Neural progenitor cell (in vitro differentiated cells): Measurements from ENCODE around the gene NARF. TPM values are rescaled to one million over a fixed set of nuclear protein-coding genes. Genes with fewer than 3 reads are reported as not detected.

ENCODE experiments used
- DNase-seq: peaks from one replicate; pipeline ENCODE4 v3.0.0-alpha.2; 2016; ENCODE audit warnings: low spot score
- H2AFZ ChIP-seq: fragments of 200-600 bp; sonication (generic); replicated peaks from 2 replicates; pipeline ENCODE4 v1.6.1; 2016; ENCODE audit warnings: antibody characterized with exemption
- H3F3A ChIP-seq: fragments of 200-600 bp; sonication (generic); 2 replicates; pipeline ENCODE4 v1.6.1; 2016; ENCODE audit warnings: antibody characterized with exemption, low read depth
- H3K27ac ChIP-seq: fragments of 200-600 bp; sonication (generic); 2 replicates; pipeline ENCODE4 v1.5.1; 2016; ENCODE audit warnings: mild to moderate bottlenecking
- H3K27me3 ChIP-seq: fragments of 200-600 bp; sonication (generic); 2 replicates; pipeline ENCODE4 v1.6.1; 2016; ENCODE audit warnings: mild to moderate bottlenecking, moderate library complexity
- H3K36me3 ChIP-seq: fragments of 200-600 bp; sonication (generic); 2 replicates; pipeline ENCODE4 v1.5.1; 2016
- H3K4me1 ChIP-seq: fragments of 200-600 bp; sonication (generic); 2 replicates; pipeline ENCODE4 v1.6.1; 2016; ENCODE audit warnings: mixed run types
- H3K4me2 ChIP-seq: fragments of 200-600 bp; sonication (generic); 2 replicates; pipeline ENCODE4 v1.6.1; 2016
- H3K4me3 ChIP-seq: fragments of 200-600 bp; sonication (generic); 2 replicates; pipeline ENCODE4 v1.5.1; 2016
- H3K79me2 ChIP-seq: fragments of 200-600 bp; sonication (generic); 2 replicates; pipeline ENCODE4 v1.6.1; 2016; ENCODE audit warnings: low read depth
- H3K9ac ChIP-seq: fragments of 200-600 bp; sonication (generic); 2 replicates; pipeline ENCODE4 v1.6.1; 2016
- H3K9me3 ChIP-seq: fragments of 200-600 bp; sonication (generic); 2 replicates; pipeline ENCODE4 v1.5.1; 2016; ENCODE audit warnings: low read depth
- H4K20me1 ChIP-seq: fragments of 200-600 bp; sonication (generic); 2 replicates; pipeline ENCODE4 v1.6.1; 2016; ENCODE audit warnings: low read depth
- H3K27ac Mint-ChIP-seq: 3 replicates; pipeline ENCODE4 v1.8.0; 2021; ENCODE audit warnings: mixed read lengths
- H3K27me3 Mint-ChIP-seq: 2 replicates; pipeline ENCODE4 v1.8.0; 2022; ENCODE audit warnings: low read depth, mild to moderate bottlenecking, inconsistent platforms, moderate library complexity, mixed read lengths; ENCODE audit not compliant: insufficient read depth
- H3K36me3 Mint-ChIP-seq: 3 replicates; pipeline ENCODE4 v1.8.0; 2021; ENCODE audit warnings: mixed read lengths
- H3K4me1 Mint-ChIP-seq: 3 replicates; pipeline ENCODE4 v1.8.0; 2021; ENCODE audit warnings: mixed read lengths
- H3K4me3 Mint-ChIP-seq: 3 replicates; pipeline ENCODE4 v1.8.0; 2021; ENCODE audit warnings: mild to moderate bottlenecking, moderate library complexity, mixed read lengths
- H3K9me3 Mint-ChIP-seq: 3 replicates; pipeline ENCODE4 v1.8.0; 2020; ENCODE audit warnings: mixed read lengths
- CTCF ChIP-seq: fragments of 200-600 bp; sonication (generic); IDR thresholded peaks from 2 replicates; pipeline ENCODE4 v1.5.1; 2017; ENCODE audit warnings: antibody characterized with exemption, mild to moderate bottlenecking
- EZH2 ChIP-seq: fragments of 200-600 bp; sonication (generic); IDR thresholded peaks from 2 replicates; pipeline ENCODE4 v1.6.1; 2017; ENCODE audit warnings: antibody characterized with exemption, mild to moderate bottlenecking, moderate library complexity
- EZH2phosphoT487 ChIP-seq: fragments of 200-600 bp; sonication (generic); IDR thresholded peaks from 2 replicates; pipeline ENCODE4 v1.6.1; 2017; ENCODE audit warnings: antibody characterized with exemption
- total RNA-seq: library from RNA; depleted of rRNA; stranded (reverse); fragments of >200 nt; gene quantifications from 2 replicates; pipeline ENCODE4 v1.2.3, GENCODE V29; 2015; ENCODE audit warnings: low replicate concordance

NARF gene
- total RNA-seq, 1 donor from 2014 or later, result 166 TPM

DNA sequence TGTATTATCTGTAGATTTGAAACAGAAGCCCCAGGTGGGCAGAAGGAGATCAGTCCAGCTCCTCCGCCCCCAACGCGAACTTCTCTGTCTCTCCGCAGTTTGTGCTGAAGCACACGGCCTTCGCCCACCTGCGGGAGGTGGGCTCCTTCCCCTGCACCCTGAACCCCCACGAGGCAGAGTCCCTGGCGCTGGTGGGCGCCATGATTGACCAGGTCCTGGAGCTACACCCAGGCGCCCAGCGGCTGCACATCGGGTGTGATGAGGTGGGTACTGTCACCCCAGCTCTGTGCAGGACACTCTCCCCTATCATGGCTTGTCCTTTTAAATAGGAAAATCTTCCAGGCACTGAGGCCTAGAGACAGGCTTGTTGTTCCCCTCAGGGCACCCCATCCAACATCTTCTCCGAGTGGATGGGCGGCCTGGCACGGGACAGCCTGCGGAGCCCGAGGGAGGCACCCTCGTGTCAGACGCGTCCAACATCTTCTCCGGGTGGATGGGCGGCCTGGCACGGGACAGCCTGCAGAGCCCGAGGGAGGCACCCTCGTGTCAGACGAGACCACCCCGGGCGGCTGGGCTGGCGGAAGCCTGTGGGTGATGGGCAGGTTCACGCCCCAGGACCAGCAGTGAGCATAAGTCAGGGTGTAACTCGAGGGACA lies 24.9 kb upstream of the NARF start:
- Histone ChIP-seq H3K79me2 (no peaks in the 10 kb centered on the region), H3K9ac (no peak overlapping the region), H3F3A (no peaks in the 10 kb centered on the region), H2AFZ (no peak overlapping the region), H3K9me3 (no peaks in the 10 kb centered on the region), H3K36me3 (no peaks in the 10 kb centered on the region), H3K27me3 (no peaks in the 10 kb centered on the region), H4K20me1 (no peaks in the 10 kb centered on the region), H3K4me2 (no peak overlapping the region), H3K4me3 (no peak overlapping the region), H3K27ac (no peak overlapping the region), H3K4me1 (no peaks in the 10 kb centered on the region)
- Mint-ChIP-seq H3K9me3 (no peaks in the 10 kb centered on the region), H3K36me3 (no peaks in the 10 kb centered on the region), H3K4me3 (no peak overlapping the region), H3K27me3 (peaks cover 2% of the 10 kb centered on the region), H3K4me1 (no peaks in the 10 kb centered on the region), H3K27ac (no peak overlapping the region)
- no peak for DNase-seq
- no peak for TF ChIP-seq EZH2phosphoT487
- TF ChIP-seq EZH2, result no peak
- no peak for TF ChIP-seq CTCF

GRCh38 chr17:82434216-82434565 lies 24.4 kb upstream of the NARF start:
- no peak overlapping the region for H3K4me2 ChIP-seq
- H3K27ac Mint-ChIP-seq, result no peak overlapping the region
- H3K9ac ChIP-seq, result no peak overlapping the region
- no peak for TF ChIP-seq EZH2
- TF ChIP-seq CTCF, result no peak
- TF ChIP-seq EZH2phosphoT487, result no peak
- H3K4me1 ChIP-seq, result no peaks in the 10 kb centered on the region
- no peak overlapping the region for H3K4me3 ChIP-seq
- no peaks in the 10 kb centered on the region for H3F3A ChIP-seq
- H3K27ac ChIP-seq, result no peak overlapping the region
- no peak for DNase-seq
- H3K4me1 Mint-ChIP-seq, result no peaks in the 10 kb centered on the region
- H3K36me3 Mint-ChIP-seq, result no peaks in the 10 kb centered on the region
- H3K27me3 ChIP-seq, result no peaks in the 10 kb centered on the region
- H3K36me3 ChIP-seq, result no peaks in the 10 kb centered on the region
- no peak overlapping the region for H2AFZ ChIP-seq
- no peaks in the 10 kb centered on the region for H4K20me1 ChIP-seq
- no peak overlapping the region for H3K4me3 Mint-ChIP-seq
- no peaks in the 10 kb centered on the region for H3K79me2 ChIP-seq
- H3K9me3 Mint-ChIP-seq, result no peaks in the 10 kb centered on the region
- no peaks in the 10 kb centered on the region for H3K9me3 ChIP-seq
- H3K27me3 Mint-ChIP-seq, result peaks cover 2% of the 10 kb centered on the region

DNA sequence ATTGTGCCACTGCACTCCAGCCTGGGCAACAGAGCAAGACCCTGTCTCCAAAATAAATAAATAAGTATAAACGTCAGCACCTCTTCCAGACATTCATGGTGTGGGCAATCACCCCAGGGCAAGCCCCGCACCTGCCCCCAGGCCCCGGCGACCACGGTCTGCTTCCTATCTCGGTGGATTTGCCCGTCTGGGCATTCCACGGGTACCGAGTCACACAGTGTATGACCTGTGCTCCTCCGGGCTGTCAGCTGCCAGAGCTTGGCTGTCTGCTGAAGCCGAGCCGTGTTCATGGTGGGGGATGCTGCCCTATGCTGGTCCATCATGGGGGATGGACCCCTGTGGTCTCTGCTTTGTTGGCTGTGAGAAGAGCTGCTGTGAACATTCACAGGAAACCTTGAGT lies 23.4 kb upstream of the NARF start:
- no peak overlapping the region for H2AFZ ChIP-seq
- no peak overlapping the region for H3K27ac ChIP-seq
- H3K4me1 ChIP-seq, result no peaks in the 10 kb centered on the region
- no peak for TF ChIP-seq EZH2phosphoT487
- no peak for TF ChIP-seq CTCF
- TF ChIP-seq EZH2, result no peak
- no peaks in the 10 kb centered on the region for H3K27me3 ChIP-seq
- H3K9me3 ChIP-seq, result no peaks in the 10 kb centered on the region
- DNase-seq, result no peak
- Mint-ChIP-seq H3K36me3 (no peaks in the 10 kb centered on the region), H3K9me3 (no peaks in the 10 kb centered on the region), H3K4me1 (no peaks in the 10 kb centered on the region), H3K27ac (no peak overlapping the region), H3K4me3 (no peak overlapping the region), H3K27me3 (peaks cover 2% of the 10 kb centered on the region)
- no peaks in the 10 kb centered on the region for H3K36me3 ChIP-seq
- H3F3A ChIP-seq, result no peaks in the 10 kb centered on the region
- H4K20me1 ChIP-seq, result no peaks in the 10 kb centered on the region
- H3K79me2 ChIP-seq, result no peaks in the 10 kb centered on the region
- no peak overlapping the region for H3K4me3 ChIP-seq
- no peak overlapping the region for H3K9ac ChIP-seq
- H3K4me2 ChIP-seq, result no peak overlapping the region
